HepG2 (cell line): Measurements from ENCODE around the gene LRIT1. TPM values are rescaled to one million over a fixed set of nuclear protein-coding genes. Genes with fewer than 3 reads are reported as not detected.

Experiments used
- ATAC-seq: fragments of 200-7000 bp; cut with Tn5 transposase; 3 replicates; pipeline ENCODE4 v1.9.1; 2020; ENCODE audit warnings: mild to moderate bottlenecking, moderate library complexity
- BruUV-seq: library from RNA; stranded (reverse); fragments of 400-500 nt; replicated peaks from 2 replicates; lab custom pipeline; 2021; lab: Mats Ljungman, UMichigan
- CTCF ChIA-PET: fragments of 300-600 bp; formaldehyde crosslinking; extraction: SDS; loops from one replicate; lab custom pipeline; 2021; ENCODE audit warnings: low total read pairs, inconsistent platforms, low intra/inter-chr PET ratio; lab: Yijun Ruan, JAX
- POLR2A ChIA-PET: fragments of 350-600 bp; sonication (Branson Sonifier 250); formaldehyde crosslinking; loops from one replicate; lab custom pipeline; 2020; ENCODE audit warnings: antibody characterized with exemption, inconsistent platforms; lab: Yijun Ruan, JAX
- DNase-seq: peaks from one replicate; pipeline ENCODE4 v3.0.0-alpha.2; 2015; ENCODE audit warnings: low spot score
- FAIRE-seq: peaks from 3 replicates; lab custom pipeline; 2011; peaks lifted over from hg19 to GRCh38; lab: Jason Lieb, UNC
- H2AFZ ChIP-seq: one replicate; pipeline ENCODE4 v1.6.1; 2011; ENCODE audit warnings: low read length, inconsistent platforms
- H3K27ac ChIP-seq: fragments of 300-600 bp; 3 replicates; pipeline ENCODE4 v1.8.0; 2011; ENCODE audit warnings: mixed run types, mild to moderate bottlenecking, mixed read lengths, low read length, inconsistent platforms; ENCODE audit not compliant: insufficient read depth; ENCODE audit errors: extremely low read length
- H3K27me3 ChIP-seq, 2 experiments: fragments of 200-600 bp in 1 of 2; 2 replicates in 1 of 2; 3 replicates in 1 of 2; pipeline versions ENCODE4 v1.6.0 to v1.8.0; 2011; ENCODE audit warnings: low read length in 2 of 2, mild to moderate bottlenecking in 2 of 2, moderate library complexity in 2 of 2, inconsistent platforms in 1 of 2; ENCODE audit not compliant: insufficient read depth in 2 of 2, control insufficient read depth in 1 of 2
- H3K36me3 ChIP-seq, 2 experiments: fragments of 200-600 bp in 1 of 2; replicated peaks in 1 of 2; 2 replicates in 1 of 2; 3 replicates in 1 of 2; pipeline versions ENCODE4 v1.5.1 to v1.8.0; 2011; ENCODE audit warnings: low read length in 2 of 2, inconsistent platforms in 1 of 2; ENCODE audit not compliant: insufficient read depth in 2 of 2, control insufficient read depth in 1 of 2
- H3K4me1 ChIP-seq: 2 replicates; pipeline ENCODE4 v1.5.1; 2012; ENCODE audit warnings: low read length, inconsistent platforms; ENCODE audit not compliant: insufficient read depth
- H3K4me2 ChIP-seq: 2 replicates; pipeline ENCODE4 v1.6.0; 2011; ENCODE audit warnings: low read depth, low read length, inconsistent platforms
- H3K4me3 ChIP-seq, 3 experiments: fragments of 200-600 bp in 1 of 3; sonication (generic), shearing (Covaris generic) in 1 of 3; replicated peaks in 1 of 3; 2 replicates each; pipeline ENCODE4 v1.5.1; 2011 to 2016; ENCODE audit warnings: low read length in 3 of 3, inconsistent platforms in 2 of 3, low read depth in 2 of 3, mild to moderate bottlenecking in 2 of 3, control low read depth in 1 of 3, mixed read lengths in 1 of 3; ENCODE audit not compliant: insufficient read depth in 1 of 3
- H3K79me2 ChIP-seq: one replicate; pipeline ENCODE4 v1.6.1; 2011; ENCODE audit warnings: low read length, inconsistent platforms; ENCODE audit not compliant: insufficient read depth
- H3K9ac ChIP-seq: 2 replicates; pipeline ENCODE4 v1.6.0; 2011; ENCODE audit warnings: mild to moderate bottlenecking, low read depth, low read length, inconsistent platforms; ENCODE audit not compliant: insufficient read depth
- H3K9me3 ChIP-seq: 2 replicates; pipeline ENCODE4 v1.5.1; 2012; ENCODE audit warnings: mild to moderate bottlenecking, low read length
- H4K20me1 ChIP-seq: 2 replicates; pipeline ENCODE4 v1.6.0; 2011; ENCODE audit warnings: inconsistent platforms, mild to moderate bottlenecking, low read length, moderate library complexity; ENCODE audit not compliant: insufficient read depth
- ATRX ChIP-seq: sonication (generic); formaldehyde crosslinking; IDR thresholded peaks from 2 replicates; pipeline ENCODE4 v1.4.0; 2020; ENCODE audit warnings: missing genetic modification reagents, borderline replicate concordance
- CTCF ChIP-seq: sonication (generic); formaldehyde crosslinking; IDR thresholded peaks from 2 replicates; pipeline ENCODE4 v1.5.0; 2020; ENCODE audit warnings: mild to moderate bottlenecking, missing genetic modification reagents, moderate library complexity
- FOXA1 ChIP-seq, 2 experiments: fragments of 450-650 bp in 1 of 2; sonication (generic) in 1 of 2; formaldehyde crosslinking in 1 of 2; IDR thresholded peaks; 2 replicates each; pipeline versions ENCODE4 v1.4.0 to v1.6.1; 2016 to 2020; ENCODE audit warnings: missing genetic modification reagents in 1 of 2
- FOXO1 ChIP-seq: sonication (generic); formaldehyde crosslinking; IDR thresholded peaks from 2 replicates; pipeline ENCODE4 v1.4.0; 2020; ENCODE audit warnings: missing genetic modification reagents
- FOXO4 ChIP-seq: sonication (generic); formaldehyde crosslinking; conservative IDR thresholded peaks from 2 replicates; pipeline ENCODE4 v1.8.1; 2023; ENCODE audit warnings: missing genetic modification reagents
- MLX ChIP-seq: IDR thresholded peaks from 2 replicates; pipeline ENCODE4 v1.6.1; 2016
- NFIB ChIP-seq: sonication (generic); formaldehyde crosslinking; IDR thresholded peaks from 2 replicates; pipeline ENCODE4 v1.9.0; 2021; ENCODE audit warnings: missing genetic modification reagents, mild to moderate bottlenecking, borderline replicate concordance
- PTBP1 ChIP-seq: fragments of 200-400 bp; formaldehyde crosslinking; IDR thresholded peaks from 2 replicates; pipeline ENCODE4 v1.6.1; 2018; ENCODE audit warnings: low read length, low read depth; ENCODE audit not compliant: poor library complexity, severe bottlenecking
- SMC3 ChIP-seq: IDR thresholded peaks from 2 replicates; pipeline ENCODE4 v1.6.1; 2011; ENCODE audit warnings: low read length, improper control_type of control experiment
- SOX6 ChIP-seq, 2 experiments: fragments of 450-650 bp in 1 of 2; sonication (generic) in 1 of 2; formaldehyde crosslinking in 1 of 2; IDR thresholded peaks; 2 replicates each; pipeline versions ENCODE4 v1.4.0 to v1.6.1; 2017 to 2020; ENCODE audit warnings: antibody characterized with exemption in 1 of 2, mild to moderate bottlenecking in 1 of 2, missing genetic modification reagents in 1 of 2
- SRY ChIP-seq: sonication (generic); formaldehyde crosslinking; IDR thresholded peaks from 2 replicates; pipeline ENCODE4 v1.8.0; 2022; ENCODE audit warnings: mild to moderate bottlenecking, missing genetic modification reagents
- ZNF337 ChIP-seq: sonication (generic); formaldehyde crosslinking; IDR thresholded peaks from 2 replicates; pipeline ENCODE4 v1.5.1; 2020; ENCODE audit warnings: missing genetic modification reagents, low read depth, mild to moderate bottlenecking, borderline replicate concordance
- ZNF724P ChIP-seq: sonication (generic); formaldehyde crosslinking; IDR thresholded peaks from 2 replicates; pipeline ENCODE4 v1.8.0; 2022; ENCODE audit warnings: missing genetic modification reagents, borderline replicate concordance
- ZNF770 ChIP-seq: sonication (generic); formaldehyde crosslinking; IDR thresholded peaks from 2 replicates; pipeline ENCODE4 v1.5.0; 2020; ENCODE audit warnings: mild to moderate bottlenecking, missing genetic modification reagents
- ZNF776 ChIP-seq: sonication (generic); formaldehyde crosslinking; IDR thresholded peaks from 2 replicates; pipeline ENCODE4 v1.4.0; 2020; ENCODE audit warnings: mild to moderate bottlenecking, missing genetic modification reagents
- ZNF788 ChIP-seq: sonication (generic); formaldehyde crosslinking; IDR thresholded peaks from 2 replicates; pipeline ENCODE4 v1.5.0; 2020; ENCODE audit warnings: mild to moderate bottlenecking, missing genetic modification reagents, borderline replicate concordance
- WGBS: methylation state at CpG from one replicate; pipeline ENCODE4 v1.1.6; 2017; ENCODE audit warnings: low lambda C conversion rate; 5-methylcytosine and 5-hydroxymethylcytosine counted together
- in situ Hi-C: cut with HindIII; loops from 2 replicates; pipeline ENCODE4 v1.10.0; 2017; ENCODE audit warnings: low pct_unique_long_range_greater_than_20kb; ENCODE audit not compliant: extremely low pct_ligation_motif_present
- intact Hi-C: fragments of 100-400 bp; cut with micrococcal nuclease; formaldehyde crosslinking; loops from one replicate; pipeline ENCODE4 v1.10.0; 2022; ENCODE audit not compliant: unreplicated experiment
- polyA plus RNA-seq, 8 experiments: library from polyadenylated mRNA; depleted of rRNA in 3 of 8; stranded (reverse) in 7 of 8; unstranded in 1 of 8; fragments of >200 nt; fragmentation: Illumina TruSeq in 4 of 8; extraction: Trizol in 4 of 8; gene quantifications; 2 replicates each; pipeline versions ENCODE4 v1.2.1 to v1.2.3, GENCODE V29; 2011 to 2016; ENCODE audit warnings: low read depth in 4 of 8, missing spikeins in 1 of 8, mixed read lengths in 1 of 8; ENCODE audit not compliant: insufficient read depth in 1 of 8
- total RNA-seq, 5 experiments: library from RNA; depleted of rRNA; stranded (reverse); fragments of >200 nt; fragmentation: Illumina TruSeq; extraction: Trizol; gene quantifications; 2 replicates each; pipeline ENCODE4 v1.2.3, GENCODE V29; 2016; ENCODE audit warnings: low read depth in 1 of 5

Gene LRIT1
- total and polyA plus RNA-seq, 2 of the 13 experiments (the other 11 are each of a cell fraction or from before 2014, with no cell fraction given), result not detected

GRCh38 chr10:84205049-84205852 is 36.1 kb downstream of the LRIT1 start (continued):
- TF ChIP-seq ZNF724P (no peak), FOXA1 (IDR thresholded peaks at IDR 0.05) (no peak), FOXA1 (CRISPR knock-in tag; IDR thresholded peaks at IDR 0.05) (0 out of 2 replicates have a peak, but pooled peaks have one; percentile 22), SMC3 (peak; percentile 90), FOXO1 (CRISPR knock-in tag) (no peak), CTCF (CRISPR knock-in tag) (peak; percentile 85), MLX (CRISPR knock-in tag) (no peak), NFIB (CRISPR knock-in tag) (no peak)

GRCh38 chr10:84204610-84205009 is 36.7 kb downstream of the LRIT1 start:
- BruUV-seq, result no TSS peak
- POLR2A ChIA-PET, result no interaction called here
- ATAC-seq, result no peak
- peaks cover 1 to 17% of the 10 kb centered on the region in 2 experiments; a peak in 3 of 5 replicates for H3K27me3 ChIP-seq
- intact Hi-C loops (loop anchor here (1.0 kb wide), 3 partner anchors 56 to 128 kb away; no protein-coding TSS in a partner anchor), in situ Hi-C loops (loop anchor here (5.0 kb wide), 1 partner anchor 72 kb away; no protein-coding TSS in a partner anchor)
- CTCF ChIA-PET, result interaction anchor here (3.7 kb wide), 1 partner anchor 79 kb away, joined by 22 read pairs; no protein-coding TSS in a partner anchor
- DNase-seq, result no peak
- no peak overlapping the region for H3K4me3 ChIP-seq
- no peaks in the 10 kb centered on the region for H3K36me3 ChIP-seq
- no peaks in the 10 kb centered on the region for H3K4me1 ChIP-seq
- FAIRE-seq, result no peak
- no peak overlapping the region for H3K27ac ChIP-seq
- no peaks in the 10 kb centered on the region for H4K20me1 ChIP-seq
- H3K79me2 ChIP-seq, result no peaks in the 10 kb centered on the region
- no peaks in the 10 kb centered on the region for H3K9me3 ChIP-seq
- 13% methylated on average over 4 of the region's 4 CpGs for WGBS
- no peak overlapping the region for H3K9ac ChIP-seq
- H3K4me2 ChIP-seq, result no peak overlapping the region
- no peak overlapping the region for H2AFZ ChIP-seq
- no peak for TF ChIP-seq ATRX (CRISPR knock-in tag)
- no peak for TF ChIP-seq ZNF337
- TF ChIP-seq ZNF770 (CRISPR knock-in tag), result no peak
- no peak for TF ChIP-seq ZNF788
- TF ChIP-seq SOX6 (IDR thresholded peaks at IDR 0.05), result no peak
- no peak for TF ChIP-seq SOX6 (CRISPR knock-in tag; IDR thresholded peaks at IDR 0.05)
- TF ChIP-seq ZNF776, result no peak
- TF ChIP-seq PTBP1, result no peak
- TF ChIP-seq SRY (CRISPR knock-in tag), result no peak
- TF ChIP-seq FOXO4 (CRISPR knock-in tag), result no peak
